BJ (cell line): ENCODE measurements around the gene FAM168A. TPM values are rescaled to one million over a fixed set of nuclear protein-coding genes. Genes with fewer than 3 reads are reported as not detected.

Experiments
- CTCF ChIA-PET: fragments of 350-600 bp; formaldehyde crosslinking; extraction: SDS; loops from one replicate; lab custom pipeline; 2021; ENCODE audit warnings: antibody characterized with exemption, inconsistent platforms; lab: Yijun Ruan, JAX
- POLR2A ChIA-PET: fragments of 300-600 bp; sonication (Branson Sonifier 250); formaldehyde crosslinking; extraction: SDS; loops from one replicate; lab custom pipeline; 2021; ENCODE audit warnings: antibody characterized with exemption; lab: Charles Lee
- DNase-seq: peaks from one replicate; pipeline ENCODE4 v3.0.0-alpha.2; 2011; ENCODE audit warnings: low read depth
- H3K27me3 ChIP-seq: 2 replicates; pipeline ENCODE4 v1.6.0; 2011; ENCODE audit warnings: low read length; ENCODE audit not compliant: control insufficient read depth, insufficient read depth
- H3K36me3 ChIP-seq: 2 replicates; pipeline ENCODE4 v1.5.1; 2011; ENCODE audit warnings: low read length; ENCODE audit not compliant: control insufficient read depth, insufficient read depth
- H3K4me3 ChIP-seq: 2 replicates; pipeline ENCODE4 v1.5.1; 2011; ENCODE audit warnings: low read depth, mild to moderate bottlenecking, control low read depth, low read length
- CTCF ChIP-seq: IDR thresholded peaks from 2 replicates; pipeline ENCODE4 v1.5.1; 2011; ENCODE audit warnings: low read depth, mild to moderate bottlenecking, control low read depth, inconsistent platforms, low read length, moderate library complexity; ENCODE audit not compliant: insufficient read depth
- polyA plus RNA-seq: library from polyadenylated mRNA; depleted of rRNA; stranded (reverse); fragments of >200 nt; gene quantifications from 2 replicates; pipeline ENCODE4 v1.2.3, GENCODE V29; 2011

Gene FAM168A
- polyA plus RNA-seq, 1 experiment = 19.1 TPM

GRCh38 chr11:73622926-73623593 lies 25.1 kb upstream of the FAM168A start:
- Histone ChIP-seq H3K36me3 (no peaks in the 10 kb centered on the region), H3K4me3 (no peak overlapping the region), H3K27me3 (peaks cover 4% of the 10 kb centered on the region)
- POLR2A ChIA-PET = no interaction called here
- no peak for TF ChIP-seq CTCF
- CTCF ChIA-PET = interaction anchor here (0.6 to 3.1 kb wide), 5 partner anchors 18 to 331 kb away, joined by 3 to 19 read pairs (median 3); no protein-coding TSS in a partner anchor
- no peak for DNase-seq

GRCh38 chr11:73614591-73614990 lies 16.7 kb upstream of the FAM168A start:
- CTCF ChIA-PET = interaction anchor here (1.6 kb wide), 1 partner anchor 11 kb away, joined by 6 read pairs; no protein-coding TSS in a partner anchor

GRCh38 chr11:73612601-73613140 lies 14.8 kb upstream of the FAM168A start:
- DNase-seq = no peak
- Histone ChIP-seq H3K4me3 (no peak overlapping the region), H3K36me3 (no peaks in the 10 kb centered on the region), H3K27me3 (peaks cover 2% of the 10 kb centered on the region; the same call in 1 of the 2 replicates)
- POLR2A ChIA-PET = no interaction called here
- TF ChIP-seq CTCF = no peak
- CTCF ChIA-PET = interaction anchor here (1.7 kb wide), 1 partner anchor 13 kb away, joined by 5 read pairs; no protein-coding TSS in a partner anchor

More at GRCh38 chr11:73614591-73614990, 16.7 kb upstream of the FAM168A start:
- H3K4me3 ChIP-seq = no peak overlapping the region
- no peak for DNase-seq
- no peaks in the 10 kb centered on the region for H3K27me3 ChIP-seq
- TF ChIP-seq CTCF = no peak
- POLR2A ChIA-PET = no interaction called here
- no peaks in the 10 kb centered on the region for H3K36me3 ChIP-seq

GRCh38 chr11:73598719-73599379 lies 937 bp upstream of the FAM168A start:
- no peak for DNase-seq
- H3K27me3 ChIP-seq = no peaks in the 10 kb centered on the region
- H3K4me3 ChIP-seq = peak overlapping the region; percentile 96
- CTCF ChIA-PET = interaction anchor here (1.0 to 1.6 kb wide), 5 partner anchors 27 to 248 kb away, joined by 3 to 5 read pairs (median 3); no protein-coding TSS in a partner anchor
- POLR2A ChIA-PET = no interaction called here
- no peaks in the 10 kb centered on the region for H3K36me3 ChIP-seq
- no peak for TF ChIP-seq CTCF
